ENCODE results near the gene TGFB3.

DNA sequence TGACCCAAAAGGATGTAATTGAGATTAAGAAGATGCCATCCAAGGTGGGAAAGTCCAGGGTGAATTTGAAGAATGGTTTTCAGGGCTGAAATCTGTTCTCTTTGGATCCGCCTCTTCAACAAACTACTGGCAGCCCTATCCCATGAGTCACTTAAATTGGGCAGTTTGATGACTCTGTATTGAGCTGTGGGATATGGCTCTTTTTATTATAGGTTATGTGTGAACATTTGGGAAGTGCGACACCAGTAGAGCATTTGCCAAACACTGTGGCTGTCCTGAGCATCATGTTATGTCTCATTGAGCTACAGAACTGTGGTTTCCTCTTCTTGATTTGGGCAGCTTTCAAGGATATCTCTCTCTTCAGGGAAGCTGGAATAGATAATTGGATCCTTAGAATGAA, 26.1 kb upstream of the TGFB3 start:
- TF ChIP-seq, protein P1, sequence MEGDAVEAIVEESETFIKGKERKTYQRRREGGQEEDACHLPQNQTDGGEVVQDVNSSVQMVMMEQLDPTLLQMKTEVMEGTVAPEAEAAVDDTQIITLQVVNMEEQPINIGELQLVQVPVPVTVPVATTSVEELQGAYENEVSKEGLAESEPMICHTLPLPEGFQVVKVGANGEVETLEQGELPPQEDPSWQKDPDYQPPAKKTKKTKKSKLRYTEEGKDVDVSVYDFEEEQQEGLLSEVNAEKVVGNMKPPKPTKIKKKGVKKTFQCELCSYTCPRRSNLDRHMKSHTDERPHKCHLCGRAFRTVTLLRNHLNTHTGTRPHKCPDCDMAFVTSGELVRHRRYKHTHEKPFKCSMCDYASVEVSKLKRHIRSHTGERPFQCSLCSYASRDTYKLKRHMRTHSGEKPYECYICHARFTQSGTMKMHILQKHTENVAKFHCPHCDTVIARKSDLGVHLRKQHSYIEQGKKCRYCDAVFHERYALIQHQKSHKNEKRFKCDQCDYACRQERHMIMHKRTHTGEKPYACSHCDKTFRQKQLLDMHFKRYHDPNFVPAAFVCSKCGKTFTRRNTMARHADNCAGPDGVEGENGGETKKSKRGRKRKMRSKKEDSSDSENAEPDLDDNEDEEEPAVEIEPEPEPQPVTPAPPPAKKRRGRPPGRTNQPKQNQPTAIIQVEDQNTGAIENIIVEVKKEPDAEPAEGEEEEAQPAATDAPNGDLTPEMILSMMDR (IDR thresholded peaks at IDR 0.05) = no peak
- TF ChIP-seq POLR2A (IDR thresholded peaks at IDR 0.05) = no peak

All from uterus (tissue), 2 donors.